ENCODE results near the gene SLC38A3. TPM values are rescaled to one million over a fixed set of nuclear protein-coding genes. Genes with fewer than 3 reads are reported as not detected.

SLC38A3 gene
- total and polyA plus RNA-seq, 9 of the 15 experiments (the other 6 are each of a cell fraction or from before 2014, with no cell fraction given) = 0.09 to 0.38 (median 0.16) TPM; not detected in 6

GRCh38 chr3:50267280-50267913 is 62.3 kb downstream of the SLC38A3 start:
- H3K4me2 ChIP-seq (ENCODE audit: insufficient read depth, low read length) = peak overlapping the region; percentile 46; the same call in 1 of the 2 replicates
- POLR2A ChIA-PET = interaction anchor here (0.5 to 0.9 kb wide), 4 partner anchors 13 to 301 kb away, joined by 3 to 7 read pairs (median 4); partner anchors contain the start of gene IFRD2
- in situ Hi-C loops (cut with MboI) (no loop called here), intact Hi-C loops (cut with micrococcal nuclease) (no loop called here)
- FAIRE-seq (no peak), ATAC-seq (peak; percentile 36), DNase-seq (ENCODE audit: extremely low read depth in 1 of 4, low spot score in 3 of 4) (peak in 2 of 4 experiments; percentile 46 to 47)
- BruUV-seq (replicated peaks) = no TSS peak
- no peaks in the 10 kb centered on the region for H3K79me2 ChIP-seq (ENCODE audit: control insufficient read depth, insufficient read depth, low read length)
- no peaks in the 10 kb centered on the region for H3K36me3 ChIP-seq (ENCODE audit: control insufficient read depth, insufficient read depth, low read length)
- H3K9me3 ChIP-seq (replicated peaks; ENCODE audit: control insufficient read depth, insufficient read depth, low read depth, low read length) = no peaks in the 10 kb centered on the region
- H2AFZ ChIP-seq (ENCODE audit: low read depth, low read length) = no peak overlapping the region
- peaks cover 3 to 54% of the 10 kb centered on the region in 2 experiments; a peak in 4 of 5 replicates for H3K4me1 ChIP-seq (replicated peaks in 1 of 2; ENCODE audit: control insufficient read depth in 2 of 2, insufficient read depth in 2 of 2, low read length in 2 of 2)
- peak overlapping the region in 1 of 2 experiments; percentile 81; a peak in 2 of 4 replicates for H3K9ac ChIP-seq (ENCODE audit: insufficient read depth in 1 of 2, low read depth in 2 of 2, low read length in 2 of 2)
- no peaks in the 10 kb centered on the region; the same call in 1 of the 2 replicates for H4K20me1 ChIP-seq (replicated peaks; ENCODE audit: control insufficient read depth, insufficient read depth, low read length)
- no peaks in the 10 kb centered on the region for H3K27me3 ChIP-seq (ENCODE audit: control insufficient read depth in 2 of 2, insufficient read depth in 2 of 2, low read length in 2 of 2)
- no peaks in the 10 kb centered on the region for H3K9me1 ChIP-seq (ENCODE audit: control insufficient read depth, insufficient read depth, low read length)
- no peak overlapping the region for H3K4me3 ChIP-seq
- WGBS (ENCODE audit: insufficient coverage, low coverage, missing lambda C conversion rate) = 4% methylated on average over 5 of the region's 22 CpGs
- no peak overlapping the region for H3K27ac ChIP-seq (ENCODE audit: extremely low read depth, low read depth, low read length)
- CTCF ChIA-PET (ENCODE audit: low intra/inter-chr PET ratio) = interaction anchor here (1.5 kb wide), 1 partner anchor 40 kb away, joined by 3 read pairs; no protein-coding TSS in a partner anchor
- no peak for TF ChIP-seq TCF3 (CRISPR knock-in tag; IDR thresholded peaks at IDR 0.05)
- no peak for TF ChIP-seq FUS (optimal IDR thresholded peaks at IDR 0.05; ENCODE audit: low read depth, low read length)
- no peak for TF ChIP-seq ZC3H11A (IDR thresholded peaks at IDR 0.05; ENCODE audit: low read depth, low read length)
- TF ChIP-seq ZFX (CRISPR knock-in tag; IDR thresholded peaks at IDR 0.05) = no peak
- TF ChIP-seq, protein P1, sequence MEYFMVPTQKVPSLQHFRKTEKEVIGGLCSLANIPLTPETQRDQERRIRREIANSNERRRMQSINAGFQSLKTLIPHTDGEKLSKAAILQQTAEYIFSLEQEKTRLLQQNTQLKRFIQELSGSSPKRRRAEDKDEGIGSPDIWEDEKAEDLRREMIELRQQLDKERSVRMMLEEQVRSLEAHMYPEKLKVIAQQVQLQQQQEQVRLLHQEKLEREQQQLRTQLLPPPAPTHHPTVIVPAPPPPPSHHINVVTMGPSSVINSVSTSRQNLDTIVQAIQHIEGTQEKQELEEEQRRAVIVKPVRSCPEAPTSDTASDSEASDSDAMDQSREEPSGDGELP (CRISPR knock-in tag; IDR thresholded peaks at IDR 0.05; ENCODE audit: borderline replicate concordance) = peak; percentile 71; the same call in 1 of the 2 replicates
- TF ChIP-seq SNAPC5 (CRISPR knock-in tag; IDR thresholded peaks at IDR 0.05) = no peak
- TF ChIP-seq STAT5A (IDR thresholded peaks at IDR 0.05; ENCODE audit: borderline replicate concordance, low read length) = no peak
- TF ChIP-seq THAP7 (CRISPR knock-in tag; IDR thresholded peaks at IDR 0.05) = no peak
- TF ChIP-seq, protein P2, sequence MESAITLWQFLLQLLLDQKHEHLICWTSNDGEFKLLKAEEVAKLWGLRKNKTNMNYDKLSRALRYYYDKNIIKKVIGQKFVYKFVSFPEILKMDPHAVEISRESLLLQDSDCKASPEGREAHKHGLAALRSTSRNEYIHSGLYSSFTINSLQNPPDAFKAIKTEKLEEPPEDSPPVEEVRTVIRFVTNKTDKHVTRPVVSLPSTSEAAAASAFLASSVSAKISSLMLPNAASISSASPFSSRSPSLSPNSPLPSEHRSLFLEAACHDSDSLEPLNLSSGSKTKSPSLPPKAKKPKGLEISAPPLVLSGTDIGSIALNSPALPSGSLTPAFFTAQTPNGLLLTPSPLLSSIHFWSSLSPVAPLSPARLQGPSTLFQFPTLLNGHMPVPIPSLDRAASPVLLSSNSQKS (CRISPR knock-in tag; IDR thresholded peaks at IDR 0.05) = no peak
- TF ChIP-seq ZNF12 (CRISPR knock-in tag; IDR thresholded peaks at IDR 0.05) = no peak
- TF ChIP-seq POLR2G (IDR thresholded peaks at IDR 0.05; ENCODE audit: low read depth, low read length) = peak; percentile 37
- TF ChIP-seq TARDBP (IDR thresholded peaks at IDR 0.05) = no peak
- no peak for TF ChIP-seq SPI1 (IDR thresholded peaks at IDR 0.05; ENCODE audit: borderline replicate concordance, low read depth, low read length)
- TF ChIP-seq ZNF436 (CRISPR knock-in tag; IDR thresholded peaks at IDR 0.05) = no peak
- TF ChIP-seq CBX1 (IDR thresholded peaks at IDR 0.05; ENCODE audit: low read depth) = no peak
- TF ChIP-seq GABPA (tag; conservative IDR thresholded peaks at IDR 0.05; ENCODE audit: low read depth) = no peak
- TF ChIP-seq KAT2B (IDR thresholded peaks at IDR 0.05; ENCODE audit: low read depth, low read length) = no peak
- TF ChIP-seq CBX3 (IDR thresholded peaks at IDR 0.05; ENCODE audit: borderline replicate concordance in 1 of 2, low read length in 2 of 2) = no peak

Data from K562 (cell line).